WI38 (cell line): ENCODE data around the gene E2F1.

Experiments used
- H3K4me3 ChIP-seq: 2 replicates; pipeline ENCODE4 v1.5.1; 2011; ENCODE audit warnings: low read depth, mild to moderate bottlenecking, control low read depth, low read length
- CTCF ChIP-seq: IDR thresholded peaks from 2 replicates; pipeline ENCODE4 v1.5.1; 2012; ENCODE audit warnings: low read depth, mild to moderate bottlenecking, control low read depth, low read length

E2F1 gene

GRCh38 chr20:33728463-33728862 lies 42.3 kb upstream of the E2F1 start:
- no peak overlapping the region for H3K4me3 ChIP-seq
- no peak for TF ChIP-seq CTCF

GRCh38 chr20:33727806-33728205 lies 41.6 kb upstream of the E2F1 start:
- TF ChIP-seq CTCF: no peak
- no peak overlapping the region for H3K4me3 ChIP-seq

GRCh38 chr20:33727115-33727479 lies 40.9 kb upstream of the E2F1 start:
- TF ChIP-seq CTCF: no peak
- no peak overlapping the region for H3K4me3 ChIP-seq

- no peak overlapping the region for H3K4me3 ChIP-seq
- TF ChIP-seq CTCF: no peak
Observed at GRCh38 chr20:33725607-33726264, 39.6 kb upstream of the E2F1 start.

GRCh38 chr20:33724439-33725094 lies 38.4 kb upstream of the E2F1 start:
- H3K4me3 ChIP-seq: no peak overlapping the region
- no peak for TF ChIP-seq CTCF

- H3K4me3 ChIP-seq: no peak overlapping the region
- no peak for TF ChIP-seq CTCF
Observed at GRCh38 chr20:33721391-33722140, 35.4 kb upstream of the E2F1 start.
